SJSA1 (cell line): Measurements from ENCODE around the gene COX5B. TPM values are rescaled to one million over a fixed set of nuclear protein-coding genes. Genes with fewer than 3 reads are reported as not detected.
"Not testable (repeated sequence)": the region's sequence is repeated elsewhere in the genome, so short reads cannot be mapped to it uniquely, and the experiment has no call there.

Experiments
- DNase-seq, 2 experiments: peaks; one replicate each; pipeline ENCODE4 v3.0.0-alpha.2; 2015 to 2020; ENCODE audit warnings: low spot score in 2 of 2, low read depth in 1 of 2
- H3K27ac ChIP-seq: fragments of 250-450 bp; sonication (Bioruptor Pico); 2 replicates; pipeline ENCODE4 v1.5.1; 2020; ENCODE audit warnings: mild to moderate bottlenecking, moderate library complexity
- H3K27me3 ChIP-seq: fragments of 250-450 bp; sonication (Bioruptor Pico); replicated peaks from 2 replicates; pipeline ENCODE4 v1.5.1; 2020; ENCODE audit warnings: mild to moderate bottlenecking, moderate library complexity
- H3K36me3 ChIP-seq: fragments of 250-450 bp; sonication (Bioruptor Pico); 2 replicates; pipeline ENCODE4 v1.5.1; 2020; ENCODE audit warnings: mild to moderate bottlenecking
- H3K4me1 ChIP-seq: fragments of 250-450 bp; sonication (Bioruptor Pico); replicated peaks from 2 replicates; pipeline ENCODE4 v1.6.1; 2021; ENCODE audit warnings: mild to moderate bottlenecking
- H3K4me3 ChIP-seq: fragments of 250-450 bp; sonication (Bioruptor Pico); 2 replicates; pipeline ENCODE4 v1.5.1; 2020; ENCODE audit warnings: mild to moderate bottlenecking
- H3K9me3 ChIP-seq: fragments of 250-450 bp; sonication (Bioruptor Pico); replicated peaks from 2 replicates; pipeline ENCODE4 v1.5.1; 2020; ENCODE audit warnings: mild to moderate bottlenecking
- total RNA-seq: library from RNA; depleted of rRNA; stranded (reverse); fragments of >200 nt; shearing (Covaris generic); gene quantifications from 2 replicates; pipeline ENCODE4 v1.2.3, GENCODE V29; 2014; rRNA removed

COX5B gene, protein sequence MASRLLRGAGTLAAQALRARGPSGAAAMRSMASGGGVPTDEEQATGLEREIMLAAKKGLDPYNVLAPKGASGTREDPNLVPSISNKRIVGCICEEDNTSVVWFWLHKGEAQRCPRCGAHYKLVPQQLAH
- 233 and 275 TPM in 2 replicates for total RNA-seq

DNA sequence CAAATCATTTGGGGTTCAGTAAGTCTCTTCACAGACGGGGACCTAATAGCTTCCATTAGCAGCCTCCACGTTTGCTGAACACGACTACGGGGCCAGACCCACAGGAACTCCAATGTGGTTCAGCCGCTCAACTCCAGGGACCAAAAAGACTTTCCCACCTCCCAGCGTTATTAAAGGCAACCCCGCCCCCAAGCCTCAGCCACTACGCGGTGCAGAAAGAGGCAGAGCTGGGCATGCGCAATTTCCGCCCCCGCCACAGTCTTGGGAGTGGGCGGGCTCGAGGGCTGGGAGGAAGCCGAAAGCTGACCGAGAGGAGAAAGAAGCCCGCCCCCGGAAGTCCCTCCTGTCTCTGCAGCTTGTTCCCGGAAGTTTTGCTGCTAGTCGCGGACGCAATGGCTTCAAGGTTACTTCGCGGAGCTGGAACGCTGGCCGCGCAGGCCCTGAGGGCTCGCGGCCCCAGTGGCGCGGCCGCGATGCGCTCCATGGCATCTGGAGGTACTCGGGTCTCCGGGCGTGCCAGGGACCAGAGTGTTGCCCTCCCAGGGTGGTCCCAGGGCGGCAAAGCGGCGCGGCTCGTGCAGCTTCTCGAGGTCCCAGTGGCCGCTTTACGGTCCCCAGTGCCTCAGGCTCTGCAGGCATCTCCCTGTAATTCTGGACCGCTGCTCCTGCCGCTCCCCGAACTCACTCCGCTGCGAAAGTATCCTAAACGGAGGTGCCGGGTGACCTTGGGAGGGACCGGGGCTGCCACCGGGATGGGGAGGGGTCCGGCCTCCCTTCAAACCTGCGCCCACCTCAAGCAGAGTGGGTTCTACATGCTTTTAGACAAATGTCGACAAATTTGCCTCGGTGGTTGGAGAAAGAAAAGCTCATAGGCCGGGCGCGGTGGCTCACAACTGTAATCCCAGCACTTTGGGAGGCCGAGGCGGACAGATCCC, at the start of gene COX5B:
TSS of gene COX5B (plus strand) at position 368 of the 935 bp plus-strand sequence. CDS start at position 393, 25 bp downstream.
- H3K36me3 ChIP-seq: peaks cover 31% of the 10 kb centered on the region
- H3K4me1 ChIP-seq: peaks cover 12% of the 10 kb centered on the region
- no peaks in the 10 kb centered on the region for H3K27me3 ChIP-seq
- peak within 1 kb of the TSS; percentile 32; the same call in 1 of the 2 replicates for H3K27ac ChIP-seq
- H3K4me3 ChIP-seq: peak within 1 kb of the TSS; percentile 77
- peak; percentile 93 to 98 for DNase-seq
- no peaks in the 10 kb centered on the region for H3K9me3 ChIP-seq

DNA sequence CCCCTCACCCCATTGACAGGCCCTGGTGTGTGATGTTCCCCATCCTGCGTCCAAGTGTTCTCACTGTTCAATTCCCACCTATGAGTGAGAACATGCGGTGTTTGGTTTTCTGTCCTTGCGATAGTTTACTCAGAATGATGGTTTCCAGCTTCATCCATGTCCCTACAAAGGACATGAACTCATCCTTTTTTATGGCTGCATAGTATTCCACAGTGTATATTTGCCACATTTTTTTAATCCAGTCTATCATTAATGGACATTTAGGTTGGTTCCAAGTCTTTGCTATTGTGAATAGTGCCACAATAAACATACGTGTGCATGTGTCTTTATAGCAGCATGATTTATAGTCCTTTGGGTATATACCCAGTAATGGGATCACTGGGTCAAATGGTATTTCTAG, 49.7 kb upstream of the COX5B start:
- not testable (repeated sequence) for H3K27me3 ChIP-seq, H3K4me3 ChIP-seq, H3K36me3 ChIP-seq

DNA sequence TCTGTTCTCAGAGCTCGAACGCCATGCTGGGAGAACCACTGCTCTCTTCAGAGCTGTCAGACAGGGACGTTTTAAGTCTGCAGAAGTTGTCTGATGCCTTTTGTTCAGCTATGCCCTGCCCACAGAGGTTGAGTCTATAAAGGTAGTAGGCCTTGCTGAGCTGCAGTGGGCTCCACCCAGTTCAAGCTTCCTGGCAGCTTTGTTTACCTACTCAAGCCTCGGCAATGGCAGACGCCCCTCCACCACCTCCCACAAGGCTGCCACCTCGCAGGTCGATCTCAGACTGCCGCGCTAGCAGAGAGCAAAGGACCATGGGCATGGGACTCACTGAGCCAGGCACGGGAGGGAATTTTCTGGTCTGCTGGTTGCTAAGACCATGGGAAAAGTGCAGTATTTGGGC, 44.3 kb upstream of the COX5B start:
- not testable (repeated sequence) for H3K36me3 ChIP-seq, H3K27me3 ChIP-seq, H3K27ac ChIP-seq, H3K9me3 ChIP-seq, H3K4me3 ChIP-seq, DNase-seq, H3K4me1 ChIP-seq

More for the DNA sequence above, 49.7 kb upstream of the COX5B start:
- not testable (repeated sequence) for DNase-seq, H3K4me1 ChIP-seq, H3K27ac ChIP-seq, H3K9me3 ChIP-seq

DNA sequence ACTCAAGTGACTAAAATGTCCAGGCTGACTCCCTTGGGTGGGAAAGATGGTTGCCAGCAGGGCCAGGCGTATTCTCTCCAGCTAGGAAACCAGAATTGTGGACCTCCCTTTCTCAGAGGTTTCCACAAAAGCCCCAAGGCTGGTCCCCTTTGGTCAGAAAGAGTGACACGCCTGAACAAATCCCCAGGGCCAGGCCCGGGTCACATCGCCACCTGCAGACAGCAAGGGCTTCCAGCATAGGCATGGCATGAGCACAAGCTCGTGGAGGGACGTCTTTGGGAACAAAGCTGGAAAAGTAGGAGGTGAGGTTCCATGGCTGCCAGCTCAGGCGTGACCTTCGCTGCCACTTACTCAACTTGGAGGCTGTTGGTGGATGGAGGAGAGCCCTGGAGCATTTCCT, 40.8 kb upstream of the COX5B start:
- H3K9me3 ChIP-seq, H3K27ac ChIP-seq, H3K4me1 ChIP-seq, H3K4me3 ChIP-seq, H3K27me3 ChIP-seq, DNase-seq, H3K36me3 ChIP-seq: not testable (repeated sequence)

DNA sequence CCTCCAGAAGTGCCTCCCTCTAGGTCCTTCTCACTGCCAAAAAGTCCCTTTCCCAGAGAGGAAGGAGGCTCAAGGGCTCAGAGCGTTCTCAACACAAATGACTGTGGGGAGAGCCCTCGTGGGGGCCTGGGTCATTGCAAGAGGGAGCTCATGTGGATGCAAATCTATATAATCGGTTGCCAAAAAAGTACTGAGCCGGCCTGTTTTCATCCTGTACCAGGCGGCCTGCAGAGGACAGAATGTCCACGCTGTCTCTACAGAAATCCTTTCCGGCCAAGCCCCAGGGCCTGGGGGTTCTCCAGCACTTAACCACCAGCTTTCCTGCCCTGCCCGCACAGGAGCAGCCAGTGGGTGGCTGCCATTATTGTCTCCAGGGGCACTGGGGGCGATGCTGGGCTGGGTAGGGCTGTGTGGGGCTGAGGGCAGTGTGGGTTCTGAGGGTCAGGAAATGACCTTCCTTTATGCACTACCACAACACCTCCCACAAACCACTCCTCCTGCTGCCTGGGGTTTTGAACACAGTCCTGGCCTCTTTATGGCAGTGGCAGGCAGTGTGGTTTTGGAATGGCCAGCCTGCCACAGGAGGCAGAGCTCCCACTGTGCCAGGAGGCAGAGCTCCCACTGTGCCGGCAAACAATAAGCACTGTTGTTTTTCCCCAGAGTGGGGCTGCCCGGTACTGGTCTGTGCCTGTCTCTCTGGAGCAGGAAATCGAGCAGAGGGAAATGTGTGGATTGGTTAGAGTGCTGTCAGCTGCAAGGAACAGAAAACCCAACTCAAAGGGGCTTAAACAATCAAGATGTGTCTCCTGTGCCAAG, 40.1 kb upstream of the COX5B start:
- not testable (repeated sequence) for H3K4me1 ChIP-seq, H3K27me3 ChIP-seq, H3K4me3 ChIP-seq, H3K36me3 ChIP-seq, DNase-seq, H3K27ac ChIP-seq, H3K9me3 ChIP-seq

DNA sequence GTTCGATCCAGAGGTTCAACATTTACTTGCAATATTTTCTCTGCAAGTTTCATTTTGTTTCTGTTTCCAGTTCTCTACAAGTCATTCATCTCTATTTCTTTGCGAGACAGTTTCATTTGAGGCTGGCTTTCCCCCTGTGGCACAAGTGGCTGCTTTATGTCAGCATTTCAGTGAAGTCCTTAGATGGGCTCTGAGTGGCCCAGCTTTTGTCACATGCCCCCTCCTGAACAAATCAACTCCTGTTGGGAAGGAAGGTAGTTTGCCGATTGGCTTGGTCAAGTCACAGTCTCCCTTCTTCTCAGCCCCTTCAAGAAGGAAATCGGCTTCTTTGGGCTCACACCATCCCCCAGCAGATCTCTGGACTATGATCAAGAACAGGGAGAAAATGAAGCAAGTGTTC, 37.1 kb upstream of the COX5B start:
- H3K4me3 ChIP-seq, H3K4me1 ChIP-seq, H3K9me3 ChIP-seq, DNase-seq, H3K27me3 ChIP-seq, H3K27ac ChIP-seq, H3K36me3 ChIP-seq: not testable (repeated sequence)

DNA sequence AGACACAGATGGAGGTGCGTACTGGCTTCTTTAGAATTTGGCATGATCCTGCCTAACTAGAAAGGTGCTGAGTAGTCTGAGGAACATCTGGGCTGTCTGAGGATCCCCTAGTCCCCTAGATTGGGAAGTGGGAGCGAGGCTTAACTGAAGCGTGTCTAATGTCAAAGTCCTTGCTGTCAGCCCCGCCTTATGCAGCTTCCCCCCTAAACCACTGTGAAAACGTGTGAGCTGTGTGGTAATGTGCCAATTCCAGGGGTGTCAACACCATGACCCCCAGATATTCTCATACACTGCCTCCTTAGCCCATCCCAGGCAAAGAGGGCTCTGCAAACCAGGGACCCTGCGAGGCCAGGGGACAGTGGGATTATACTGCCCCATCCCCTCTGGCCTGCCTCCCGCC, 34.0 kb upstream of the COX5B start:
- H3K4me3 ChIP-seq, DNase-seq, H3K27ac ChIP-seq, H3K9me3 ChIP-seq, H3K27me3 ChIP-seq, H3K4me1 ChIP-seq, H3K36me3 ChIP-seq: not testable (repeated sequence)

DNA sequence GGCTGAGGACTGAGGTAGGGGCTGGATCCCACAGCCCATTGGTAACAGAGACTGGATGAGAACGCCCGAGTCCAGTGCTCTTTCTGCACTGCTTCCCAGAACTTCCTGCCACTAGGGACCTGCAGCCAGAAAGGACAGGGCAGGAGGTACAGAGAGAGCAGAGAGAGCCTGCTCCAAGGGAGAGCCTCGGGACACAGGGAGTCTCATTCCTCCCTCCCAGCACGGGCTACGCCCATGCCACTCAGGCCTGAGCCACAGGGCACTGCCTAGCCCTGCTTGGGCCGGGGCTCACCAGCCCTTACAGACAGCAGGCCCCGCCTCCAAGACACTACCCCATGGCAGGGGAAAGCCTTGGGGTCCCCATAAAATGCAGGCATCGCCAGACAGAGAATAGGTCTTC, 30.1 kb upstream of the COX5B start:
- not testable (repeated sequence) for DNase-seq, H3K9me3 ChIP-seq, H3K4me3 ChIP-seq, H3K27ac ChIP-seq, H3K36me3 ChIP-seq, H3K27me3 ChIP-seq, H3K4me1 ChIP-seq

DNA sequence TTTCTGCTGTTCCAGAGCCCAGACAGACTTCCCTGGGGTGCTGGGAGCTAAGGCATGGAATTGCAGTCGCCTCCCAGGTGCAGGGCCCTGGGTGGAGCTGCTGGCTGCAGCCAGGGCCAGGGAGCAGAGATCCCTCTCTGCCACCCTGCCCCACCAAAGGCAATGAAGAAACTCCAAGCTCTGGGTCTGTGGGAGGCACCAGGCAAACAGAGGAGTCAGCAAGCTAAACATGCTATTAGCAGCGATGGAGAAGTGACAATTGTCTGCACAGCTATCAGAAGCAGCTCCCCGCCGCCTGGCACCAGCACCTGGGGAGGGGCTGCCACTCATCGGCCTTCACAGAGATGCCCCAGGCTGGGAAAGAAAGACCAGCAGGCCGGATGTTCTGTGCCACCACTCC, 28.0 kb upstream of the COX5B start:
- no peak overlapping the region for H3K4me3 ChIP-seq
- no peak overlapping the region for H3K27ac ChIP-seq
- no peaks in the 10 kb centered on the region for H3K4me1 ChIP-seq
- no peaks in the 10 kb centered on the region for H3K36me3 ChIP-seq
- DNase-seq: no peak
- H3K9me3 ChIP-seq: no peaks in the 10 kb centered on the region
- no peaks in the 10 kb centered on the region for H3K27me3 ChIP-seq

DNA sequence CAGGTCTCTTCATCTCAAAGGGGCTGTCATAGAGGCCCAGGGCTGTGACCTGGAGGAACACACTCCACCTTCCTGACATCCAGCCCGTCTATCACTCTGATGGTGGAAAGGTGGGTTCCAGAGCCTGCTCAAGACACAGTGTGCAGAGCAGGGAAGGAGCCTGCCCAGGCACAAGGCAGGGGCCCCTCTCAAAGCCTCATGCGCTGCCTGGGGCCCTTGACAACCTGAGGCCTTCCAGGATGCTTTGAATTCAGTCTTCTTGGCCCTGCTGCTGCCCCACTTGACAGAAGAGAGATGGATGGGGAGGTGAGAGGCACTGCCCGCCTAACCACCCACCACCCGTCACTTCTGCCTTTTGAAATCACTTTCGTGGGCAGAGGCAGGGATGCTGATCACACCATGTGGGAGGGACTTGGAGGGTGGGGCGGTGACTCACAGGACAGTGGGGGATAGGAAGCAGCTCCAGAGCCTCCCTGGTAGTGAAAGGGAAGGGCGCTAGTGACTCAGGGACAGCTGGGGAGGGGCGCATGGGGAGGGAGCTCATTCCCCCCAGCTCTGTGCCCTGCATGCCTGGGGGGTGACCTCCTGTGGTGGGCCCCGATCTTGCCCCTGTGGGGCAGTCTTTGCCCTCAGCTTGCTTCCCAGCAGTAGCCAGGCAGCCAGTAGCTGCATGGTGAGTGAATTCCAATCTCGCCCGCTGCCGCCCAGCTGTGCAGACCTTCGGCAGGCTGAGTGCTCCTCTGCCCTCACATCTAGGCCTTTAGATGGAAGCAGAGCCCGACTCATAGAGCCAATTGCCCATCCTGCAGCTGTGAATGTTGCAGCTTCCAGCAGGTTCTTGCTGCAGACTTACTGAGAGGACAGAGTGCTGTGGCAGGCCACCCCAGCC, 26.7 kb upstream of the COX5B start:
- H3K4me1 ChIP-seq, H3K4me3 ChIP-seq, H3K9me3 ChIP-seq, H3K27ac ChIP-seq, DNase-seq, H3K27me3 ChIP-seq, H3K36me3 ChIP-seq: not testable (repeated sequence)

DNA sequence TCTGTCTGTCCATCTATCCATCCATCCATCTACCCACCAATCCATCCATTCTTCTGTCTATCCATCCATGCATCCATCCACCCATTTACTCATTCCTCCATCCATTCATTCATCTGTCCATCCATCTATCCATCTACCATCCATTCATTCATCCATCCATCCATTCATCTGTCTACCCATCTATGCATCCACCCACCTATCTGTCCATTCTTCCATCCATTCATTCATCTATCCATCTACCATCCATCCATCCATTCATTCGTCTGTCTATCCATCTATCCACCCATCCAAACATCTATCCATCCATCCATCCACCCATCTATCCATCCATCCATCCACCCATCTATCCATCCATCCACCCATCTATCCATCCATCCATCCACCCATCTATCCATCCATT, 25.4 kb upstream of the COX5B start:
- H3K27ac ChIP-seq, H3K27me3 ChIP-seq, H3K9me3 ChIP-seq, H3K36me3 ChIP-seq, H3K4me3 ChIP-seq, DNase-seq, H3K4me1 ChIP-seq: not testable (repeated sequence)

DNA sequence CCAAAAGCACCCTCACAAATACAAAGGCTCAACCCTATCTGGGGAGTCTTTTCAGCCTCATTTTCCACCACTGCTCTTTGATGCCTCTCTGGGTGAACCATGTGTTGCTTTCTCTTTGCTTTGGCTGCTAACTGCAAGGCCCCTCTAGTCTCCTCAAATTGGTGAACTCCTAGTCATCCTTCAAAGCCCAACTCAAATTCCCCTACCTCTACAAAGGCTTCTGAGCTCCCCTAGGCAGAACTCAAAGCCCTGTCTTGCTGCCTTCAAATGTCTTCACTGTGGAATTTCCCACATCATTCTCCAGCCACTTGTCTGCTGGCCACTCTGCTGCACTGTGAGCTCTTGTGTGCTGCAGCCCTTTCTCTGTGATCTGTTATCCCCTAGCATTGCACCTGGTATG, 22.9 kb upstream of the COX5B start:
- not testable (repeated sequence) for DNase-seq, H3K27ac ChIP-seq, H3K9me3 ChIP-seq, H3K4me1 ChIP-seq, H3K36me3 ChIP-seq, H3K4me3 ChIP-seq, H3K27me3 ChIP-seq

DNA sequence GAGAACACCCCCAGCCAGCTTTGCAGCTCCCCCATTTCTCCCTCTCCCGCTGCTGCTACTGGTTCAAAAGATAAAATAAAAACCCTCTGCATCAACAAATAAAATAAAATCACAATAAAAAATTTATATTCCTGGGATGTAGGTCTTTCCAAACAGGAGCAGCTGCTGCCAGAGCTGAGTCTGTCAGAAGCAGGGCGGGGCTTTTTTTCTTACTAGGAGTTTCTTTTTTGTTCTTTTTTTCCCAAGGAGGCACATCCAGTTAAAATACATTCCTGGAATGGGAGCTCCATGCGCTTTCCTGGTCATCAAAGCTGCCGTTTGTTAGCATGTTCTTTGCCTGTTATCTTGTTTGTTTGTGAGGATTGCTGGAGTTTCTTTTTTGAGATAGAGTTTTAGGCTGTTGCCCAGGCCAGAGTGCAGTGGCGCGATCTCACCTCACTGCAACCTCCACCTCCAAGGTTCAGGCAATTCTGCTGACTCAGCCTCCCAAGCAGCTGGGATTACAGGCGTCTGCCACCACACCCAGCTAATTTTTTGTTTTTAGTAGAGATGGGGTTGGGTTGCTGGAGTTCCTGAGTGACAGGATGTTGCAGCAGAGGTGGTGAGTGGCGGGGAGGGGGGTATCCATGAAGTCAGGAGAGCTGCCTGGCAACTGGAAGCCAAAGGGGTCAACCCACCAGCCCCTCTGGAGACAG, 20.4 kb upstream of the COX5B start:
- H3K27ac ChIP-seq, H3K4me3 ChIP-seq, DNase-seq, H3K27me3 ChIP-seq, H3K4me1 ChIP-seq, H3K9me3 ChIP-seq, H3K36me3 ChIP-seq: not testable (repeated sequence)
